DMS153 treated with DMSO at 0.1 percent for 48 hours (cell line): ENCODE measurements around the gene TGFB3.
"Not testable (repeated sequence)": the region's sequence is repeated elsewhere in the genome, so short reads cannot be mapped to it uniquely, and the experiment has no call there.

ENCODE experiments used
- DNase-seq: peaks from one replicate; lab custom pipeline; 2025; ENCODE audit not compliant: unreplicated experiment; lab: John Stamatoyannopoulos, UW

The TGFB3 gene

DNA sequence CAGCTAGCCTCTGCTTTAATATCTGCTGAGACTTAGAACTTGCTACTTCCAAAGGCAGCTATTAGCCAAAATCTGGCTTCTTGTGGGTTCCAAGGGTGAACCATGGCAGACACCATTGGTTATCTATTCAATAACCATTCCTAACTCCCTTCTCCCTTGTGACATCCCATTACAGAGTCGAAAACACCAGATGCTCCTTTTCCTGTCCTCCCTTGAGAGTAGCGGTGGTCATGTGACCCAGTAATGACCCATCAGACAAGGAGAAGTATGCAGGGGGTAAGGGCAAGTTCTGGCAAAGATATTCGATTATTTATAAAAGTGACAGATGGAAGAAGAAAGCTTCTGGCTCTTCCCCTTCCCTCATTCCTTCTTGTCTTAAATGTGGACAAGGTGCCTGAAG is 20.1 kb downstream of the TGFB3 start:
- no peak for DNase-seq

DNA sequence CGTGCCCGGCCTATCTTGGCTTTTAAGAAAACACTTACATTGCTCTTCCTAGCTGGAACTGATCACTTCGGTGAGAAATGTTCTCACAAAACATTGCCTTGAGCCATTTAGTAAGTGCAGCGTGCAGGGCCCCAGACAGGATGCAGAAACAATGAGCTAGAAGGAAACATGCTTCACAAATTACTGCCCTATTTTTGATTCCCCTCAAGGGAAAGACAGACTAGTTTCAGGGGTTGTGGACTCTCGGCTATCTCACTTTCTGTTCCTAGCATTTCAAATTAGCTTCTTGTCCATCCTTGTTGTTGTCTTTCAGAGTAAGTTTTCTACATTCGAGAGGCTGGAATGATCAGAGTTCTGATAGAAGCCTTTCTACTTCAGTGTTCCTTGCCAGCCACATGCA is 21.6 kb downstream of the TGFB3 start:
- DNase-seq: no peak

- DNase-seq: no peak
Observed at GRCh38 chr14:75959031-75959430, 22.8 kb downstream of the TGFB3 start.

DNA sequence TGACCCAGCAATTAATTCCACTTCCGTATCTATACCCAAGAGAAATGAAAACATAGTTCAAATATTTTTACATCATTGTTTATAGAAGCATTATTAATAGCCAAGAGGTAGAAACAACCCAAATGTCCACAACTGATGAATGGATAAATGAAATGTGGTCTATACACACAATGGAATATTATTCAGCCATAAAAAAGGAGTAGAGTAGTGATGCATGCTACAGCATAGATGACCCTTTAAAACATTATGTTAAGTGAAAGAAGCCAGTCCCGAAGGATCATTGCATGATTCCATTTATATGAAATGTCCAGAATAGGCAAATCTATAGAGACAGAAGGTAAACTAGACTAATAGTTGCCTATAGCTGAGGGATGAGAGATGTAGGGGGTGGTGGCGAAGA is 29.3 kb downstream of the TGFB3 start:
- no peak for DNase-seq

GRCh38 chr14:75946785-75947184 is 35.0 kb downstream of the TGFB3 start:
- DNase-seq: no peak

- DNase-seq: no peak
Observed at GRCh38 chr14:75944607-75945241, 37.1 kb downstream of the TGFB3 start.

DNA sequence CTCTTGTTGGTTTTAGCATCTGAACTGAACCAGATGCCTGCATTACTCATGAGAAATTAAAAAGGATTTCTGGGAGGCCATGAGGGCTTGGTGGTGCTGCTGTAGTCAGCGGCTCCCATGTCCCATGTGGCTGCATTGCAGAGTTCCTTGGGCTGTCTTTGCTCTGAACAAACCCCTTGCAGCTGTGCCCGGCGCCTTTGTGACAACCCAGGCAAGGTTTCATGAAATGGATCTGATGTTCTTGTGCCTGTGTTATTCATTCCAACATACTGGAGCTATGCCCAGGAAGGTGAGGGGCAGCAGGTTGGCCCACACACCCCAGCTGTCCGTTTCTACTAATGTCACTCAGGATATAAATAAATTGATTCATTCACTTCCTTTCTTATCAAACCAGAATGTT is 40.8 kb downstream of the TGFB3 start:
- no peak for DNase-seq

DNA sequence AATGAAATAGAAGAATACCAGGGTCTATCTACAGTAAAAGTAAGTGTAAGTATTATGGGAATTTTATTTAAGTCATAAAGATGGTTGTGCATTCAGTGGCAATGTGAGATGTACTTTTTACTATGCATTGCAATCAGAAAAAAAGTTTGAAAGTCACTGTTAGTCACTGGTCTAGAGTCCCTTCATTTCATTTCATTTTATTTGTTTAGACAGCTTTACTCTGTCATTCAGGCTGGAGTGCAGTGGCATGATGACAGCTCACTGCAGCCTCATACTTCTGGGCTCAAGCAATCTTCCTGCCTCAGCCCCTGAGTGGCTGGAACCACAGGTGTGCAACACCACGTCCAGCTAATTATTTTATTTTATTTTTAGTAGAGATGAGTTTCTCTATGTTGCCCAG is 42.6 kb downstream of the TGFB3 start:
- no peak for DNase-seq

GRCh38 chr14:75934998-75935628 is 46.7 kb downstream of the TGFB3 start:
- DNase-seq: no peak

- DNase-seq: no peak
Observed at GRCh38 chr14:75933712-75934296, 48.0 kb downstream of the TGFB3 start.

- no peak for DNase-seq
Observed at GRCh38 chr14:75928690-75929181, 53.1 kb downstream of the TGFB3 start.

DNA sequence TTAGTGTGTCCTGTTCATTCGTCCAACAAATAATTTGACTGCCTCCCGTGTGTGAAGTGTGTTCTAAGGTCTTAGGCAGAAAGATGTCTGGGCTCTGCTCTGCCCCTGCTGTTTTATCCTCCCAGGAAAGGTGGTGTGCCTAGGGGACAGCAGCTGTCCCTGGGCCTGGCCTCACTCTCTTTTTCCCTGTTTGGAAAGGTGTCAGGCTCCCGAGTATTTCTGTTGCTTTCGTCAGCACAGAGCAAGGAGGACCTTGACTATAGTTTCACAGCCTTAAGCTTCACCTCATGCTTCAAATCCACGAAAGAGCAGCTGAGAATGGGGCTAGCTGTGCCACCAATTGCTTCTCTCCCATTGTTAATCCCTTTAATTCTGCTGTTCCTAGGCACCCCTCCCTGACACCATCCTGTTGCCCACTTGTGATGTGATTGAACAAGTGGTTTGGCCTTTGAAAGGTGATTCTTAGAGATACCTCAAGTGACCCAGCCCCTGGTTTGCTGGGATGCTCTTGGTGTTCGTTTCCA is 54.2 kb downstream of the TGFB3 start:
- no peak for DNase-seq

DNA sequence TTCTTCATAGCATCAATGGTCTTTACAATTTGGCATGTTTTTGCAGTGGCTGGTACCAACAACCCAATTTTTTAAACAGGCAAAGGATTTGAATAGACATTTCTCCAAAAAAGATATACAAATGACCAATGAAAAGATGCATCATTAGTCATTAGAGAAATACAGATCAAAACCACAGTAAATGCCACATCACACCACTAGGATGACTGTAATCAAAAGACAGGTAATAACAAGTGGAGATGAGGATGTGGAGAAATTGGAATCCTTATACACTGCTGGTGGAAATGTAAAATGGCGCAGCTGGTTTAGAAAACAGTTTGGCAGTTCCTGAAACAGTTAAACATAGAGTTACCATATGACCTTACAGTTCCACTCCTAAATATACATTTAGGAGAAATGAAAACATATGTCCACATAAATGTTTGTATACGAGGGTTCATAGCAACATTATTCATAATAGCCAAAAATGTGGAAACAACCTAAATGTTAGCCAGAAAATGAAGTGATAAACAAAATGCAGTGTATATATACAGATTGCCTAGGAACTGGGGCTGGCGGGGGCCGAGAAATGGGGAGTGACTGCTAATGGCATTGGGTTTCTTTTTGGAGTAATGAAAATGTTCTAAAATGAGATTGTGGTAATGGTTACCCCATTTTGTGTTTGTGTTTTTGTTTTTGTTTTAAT is 55.2 kb downstream of the TGFB3 start:
- DNase-seq: no peak

DNA sequence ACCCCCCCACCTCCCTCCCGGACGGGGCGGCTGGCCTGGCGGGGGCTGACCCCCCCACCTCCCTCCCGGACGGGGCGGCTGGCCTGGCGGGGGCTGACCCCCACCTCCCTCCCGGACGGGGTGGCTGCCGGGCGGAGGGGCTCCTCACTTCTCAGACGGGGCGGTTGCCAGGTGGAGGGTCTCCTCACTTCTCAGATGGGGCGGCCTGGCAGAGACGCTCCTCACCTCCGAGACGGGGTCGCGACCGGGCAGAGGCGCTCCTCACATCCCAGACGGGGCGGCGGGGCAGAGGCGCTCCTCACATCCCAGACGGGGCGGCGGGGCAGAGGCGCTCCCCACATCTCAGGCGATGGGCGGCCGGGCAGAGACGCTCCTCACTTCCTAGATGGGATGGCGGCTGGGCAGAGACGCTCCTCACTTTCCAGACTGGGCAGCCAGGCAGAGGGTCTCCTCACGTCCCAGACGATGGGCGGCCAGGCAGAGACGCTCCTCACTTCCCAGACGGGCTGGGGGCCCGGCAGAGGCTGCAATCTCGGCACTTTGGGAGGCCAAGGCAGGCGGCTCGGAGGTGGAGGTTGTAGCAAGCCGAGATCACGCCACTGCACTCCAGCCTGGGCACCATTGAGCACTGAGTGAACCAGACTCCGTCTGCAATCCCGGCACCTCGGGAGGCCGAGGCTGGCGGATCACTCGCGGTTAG is 56.5 kb downstream of the TGFB3 start:
- DNase-seq: not testable (repeated sequence)

DNA sequence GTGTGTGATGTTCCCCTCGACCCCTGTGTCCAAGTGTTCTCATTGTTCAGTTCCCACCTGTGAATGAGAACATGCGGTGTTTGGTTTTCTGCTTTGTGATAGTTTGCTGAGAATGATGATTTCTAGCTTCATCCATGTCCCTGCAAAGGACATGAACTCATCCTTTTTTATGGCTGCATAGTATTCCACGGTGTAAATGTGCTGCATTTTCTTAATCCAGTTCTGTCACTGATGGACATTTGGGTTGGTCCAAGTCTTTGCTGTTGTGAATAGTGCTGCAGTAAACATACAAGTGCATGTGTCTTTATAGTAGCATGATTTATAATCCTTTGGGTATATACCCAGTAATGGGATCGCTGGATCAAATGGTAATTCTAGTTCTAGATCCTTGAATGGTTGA is 61.4 kb downstream of the TGFB3 start:
- DNase-seq: not testable (repeated sequence)

- no peak for DNase-seq
Observed at GRCh38 chr14:75917946-75918335, 63.9 kb downstream of the TGFB3 start.

- DNase-seq: no peak
Observed at GRCh38 chr14:75917322-75917945, 64.4 kb downstream of the TGFB3 start.

- DNase-seq: no peak
Observed at GRCh38 chr14:75915045-75915444, 66.8 kb downstream of the TGFB3 start.

DNA sequence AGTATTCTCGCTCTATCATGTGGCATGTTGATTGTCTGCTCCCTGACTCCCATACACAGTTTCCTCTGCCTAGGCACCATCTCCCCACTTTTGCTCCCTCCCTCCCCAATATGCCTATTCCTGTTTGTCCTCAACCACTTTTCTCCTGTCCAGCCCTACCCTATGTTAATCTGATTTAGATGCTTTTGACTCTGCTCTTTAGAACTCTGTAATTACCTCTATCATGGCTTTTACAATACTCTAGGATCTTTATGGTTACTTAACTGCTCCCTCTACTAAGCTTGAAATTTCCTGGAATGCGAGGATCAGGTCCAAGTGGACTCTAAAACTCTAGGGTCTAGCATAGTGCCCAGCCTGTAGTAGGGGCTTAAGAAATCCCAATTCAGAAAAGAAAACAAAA is 68.6 kb downstream of the TGFB3 start:
- no peak for DNase-seq

- DNase-seq: no peak
Observed at GRCh38 chr14:75911883-75912282, 69.9 kb downstream of the TGFB3 start.

GRCh38 chr14:75910048-75910447 is 71.7 kb downstream of the TGFB3 start:
- DNase-seq: no peak
